ENCODE data around the gene ZDHHC14.
"Not testable (repeated sequence)": the region's sequence is repeated elsewhere in the genome, so short reads cannot be mapped to it uniquely, and the experiment has no call there.

Gene ZDHHC14

GRCh38 chr6:157467339-157467738, 86.3 kb downstream of the ZDHHC14 start:
- DNase-seq (ENCODE audit: low spot score), result not testable (repeated sequence)

- DNase-seq (ENCODE audit: low spot score), result no peak
Observed at GRCh38 chr6:157468054-157468453, 87.1 kb downstream of the ZDHHC14 start.

- DNase-seq (ENCODE audit: low spot score), result no peak
Observed at GRCh38 chr6:157468574-157468973, 87.6 kb downstream of the ZDHHC14 start.

- no peak for DNase-seq (ENCODE audit: low spot score)
Observed at GRCh38 chr6:157469378-157469777, 88.4 kb downstream of the ZDHHC14 start.

- no peak for DNase-seq (ENCODE audit: low spot score)
Observed at GRCh38 chr6:157471077-157471686, 90.2 kb downstream of the ZDHHC14 start.

- no peak for DNase-seq (ENCODE audit: low spot score)
Observed at GRCh38 chr6:157471895-157472686, 91.1 kb downstream of the ZDHHC14 start.

- no peak for DNase-seq (ENCODE audit: low spot score)
Observed at GRCh38 chr6:157476797-157477196, 95.8 kb downstream of the ZDHHC14 start.

- DNase-seq (ENCODE audit: low spot score), result no peak
Observed at GRCh38 chr6:157478926-157479325, 97.9 kb downstream of the ZDHHC14 start.

- no peak for DNase-seq (ENCODE audit: low spot score)
Observed at GRCh38 chr6:157479464-157480303, 98.7 kb downstream of the ZDHHC14 start.

- DNase-seq (ENCODE audit: low spot score), result no peak
Observed at GRCh38 chr6:157481189-157481864, 100.3 kb downstream of the ZDHHC14 start.

- DNase-seq (ENCODE audit: low spot score), result no peak
Observed at GRCh38 chr6:157481865-157482249, 100.9 kb downstream of the ZDHHC14 start.

GRCh38 chr6:157483770-157484169, 102.8 kb downstream of the ZDHHC14 start:
- DNase-seq (ENCODE audit: low spot score), result no peak

- no peak for DNase-seq (ENCODE audit: low spot score)
Observed at GRCh38 chr6:157484181-157484580, 103.2 kb downstream of the ZDHHC14 start.

GRCh38 chr6:157486572-157486971, 105.6 kb downstream of the ZDHHC14 start:
- no peak for DNase-seq (ENCODE audit: low spot score)

GRCh38 chr6:157487110-157487773, 106.3 kb downstream of the ZDHHC14 start:
- DNase-seq (ENCODE audit: low spot score), result no peak

- no peak for DNase-seq (ENCODE audit: low spot score)
Observed at GRCh38 chr6:157488058-157488457, 107.1 kb downstream of the ZDHHC14 start.

- no peak for DNase-seq (ENCODE audit: low spot score)
Observed at GRCh38 chr6:157488716-157489118, 107.7 kb downstream of the ZDHHC14 start.

- no peak for DNase-seq (ENCODE audit: low spot score)
Observed at GRCh38 chr6:157490611-157491269, 109.8 kb downstream of the ZDHHC14 start.

GRCh38 chr6:157491571-157492232, 110.7 kb downstream of the ZDHHC14 start:
- DNase-seq (ENCODE audit: low spot score), result no peak

- no peak for DNase-seq (ENCODE audit: low spot score)
Observed at GRCh38 chr6:157492249-157492648, 111.3 kb downstream of the ZDHHC14 start.

- DNase-seq (ENCODE audit: low spot score), result no peak
Observed at GRCh38 chr6:157492741-157493140, 111.8 kb downstream of the ZDHHC14 start.

Measured in kidney capillary endothelial cell (primary cell).